Adipocyte (in vitro differentiated cells): ENCODE data around the gene CCDC181.

Source experiments
- DNase-seq: peaks from one replicate; pipeline ENCODE4 v3.0.0-alpha.2; 2015; ENCODE audit warnings: low read depth
- H3K27me3 ChIP-seq: replicated peaks from 2 replicates; pipeline ENCODE4 v1.7.0; 2013; ENCODE audit warnings: mild to moderate bottlenecking, low read length, moderate library complexity; ENCODE audit not compliant: control insufficient read depth, insufficient read depth
- H3K36me3 ChIP-seq: 2 replicates; pipeline ENCODE4 v1.7.0; 2013; ENCODE audit warnings: low read length, mild to moderate bottlenecking, moderate library complexity; ENCODE audit not compliant: control insufficient read depth, insufficient read depth, severe bottlenecking
- H3K4me1 ChIP-seq: 2 replicates; pipeline ENCODE4 v1.7.0; 2013; ENCODE audit warnings: mild to moderate bottlenecking, low read length, moderate library complexity; ENCODE audit not compliant: control insufficient read depth, insufficient read depth
- H3K4me3 ChIP-seq: 2 replicates; pipeline ENCODE4 v1.7.0; 2013; ENCODE audit warnings: mild to moderate bottlenecking, low read length, moderate library complexity
- H3K9ac ChIP-seq: 2 replicates; pipeline ENCODE4 v1.7.0; 2013; ENCODE audit warnings: mild to moderate bottlenecking, low read length, moderate library complexity
- H3K9me3 ChIP-seq: 2 replicates; pipeline ENCODE4 v1.7.0; 2013; ENCODE audit warnings: mild to moderate bottlenecking, low read length, moderate library complexity; ENCODE audit not compliant: control insufficient read depth

Gene CCDC181

GRCh38 chr1:169392406-169392805 lies 34.9 kb downstream of the CCDC181 start:
- H3K9ac ChIP-seq, result no peak overlapping the region
- no peak overlapping the region for H3K4me3 ChIP-seq
- no peaks in the 10 kb centered on the region for H3K4me1 ChIP-seq
- no peaks in the 10 kb centered on the region for H3K9me3 ChIP-seq
- peaks cover 60% of the 10 kb centered on the region for H3K36me3 ChIP-seq
- H3K27me3 ChIP-seq, result no peaks in the 10 kb centered on the region
- no peak for DNase-seq

- Histone ChIP-seq H3K36me3 (peaks cover 65% of the 10 kb centered on the region), H3K4me1 (no peaks in the 10 kb centered on the region)
- no peak for DNase-seq
Measured at GRCh38 chr1:169390303-169390702, 37.0 kb downstream of the CCDC181 start.

GRCh38 chr1:169387399-169387798 lies 39.9 kb downstream of the CCDC181 start:
- peaks cover 11% of the 10 kb centered on the region for H3K4me1 ChIP-seq
- H3K27me3 ChIP-seq, result no peaks in the 10 kb centered on the region
- no peak for DNase-seq
- H3K9me3 ChIP-seq, result no peaks in the 10 kb centered on the region
- H3K4me3 ChIP-seq, result no peak overlapping the region
- H3K9ac ChIP-seq, result no peak overlapping the region
- H3K36me3 ChIP-seq, result peaks cover 80% of the 10 kb centered on the region

More at GRCh38 chr1:169390303-169390702, 37.0 kb downstream of the CCDC181 start:
- Histone ChIP-seq H3K9me3 (no peaks in the 10 kb centered on the region), H3K27me3 (no peaks in the 10 kb centered on the region), H3K4me3 (no peak overlapping the region), H3K9ac (no peak overlapping the region)

- no peak for DNase-seq
- H3K4me1 ChIP-seq, result peaks cover 11% of the 10 kb centered on the region
- H3K4me3 ChIP-seq, result no peak overlapping the region
- H3K9ac ChIP-seq, result no peak overlapping the region
- H3K36me3 ChIP-seq, result peaks cover 95% of the 10 kb centered on the region
- H3K9me3 ChIP-seq, result no peaks in the 10 kb centered on the region
- no peaks in the 10 kb centered on the region for H3K27me3 ChIP-seq
Measured at GRCh38 chr1:169383449-169383848, 43.8 kb downstream of the CCDC181 start.

- Histone ChIP-seq H3K27me3 (no peaks in the 10 kb centered on the region), H3K4me1 (peaks cover 11% of the 10 kb centered on the region), H3K4me3 (no peak overlapping the region), H3K9ac (no peak overlapping the region), H3K9me3 (no peaks in the 10 kb centered on the region), H3K36me3 (peaks cover 98% of the 10 kb centered on the region)
- DNase-seq, result no peak
Measured at GRCh38 chr1:169381162-169381561, 46.1 kb downstream of the CCDC181 start.

GRCh38 chr1:169371404-169371803 lies 55.9 kb downstream of the CCDC181 start:
- H3K4me1 ChIP-seq, result peaks cover 17% of the 10 kb centered on the region
- H3K9me3 ChIP-seq, result no peaks in the 10 kb centered on the region
- peaks cover 47% of the 10 kb centered on the region for H3K36me3 ChIP-seq
- H3K4me3 ChIP-seq, result no peak overlapping the region
- H3K27me3 ChIP-seq, result no peaks in the 10 kb centered on the region
- no peak for DNase-seq
- no peak overlapping the region for H3K9ac ChIP-seq

- DNase-seq, result peak; percentile 57
- H3K36me3 ChIP-seq, result peaks cover 36% of the 10 kb centered on the region
- no peaks in the 10 kb centered on the region for H3K9me3 ChIP-seq
- peak overlapping the region; percentile 95 for H3K9ac ChIP-seq
- peak overlapping the region; percentile 97 for H3K4me3 ChIP-seq
- H3K27me3 ChIP-seq, result no peaks in the 10 kb centered on the region
- peaks cover 19% of the 10 kb centered on the region for H3K4me1 ChIP-seq
Measured at GRCh38 chr1:169368406-169368769, 58.9 kb downstream of the CCDC181 start.

- DNase-seq, result peak; percentile 99
- H3K4me3 ChIP-seq, result peak within 1 kb of the TSS; percentile 97
- H3K36me3 ChIP-seq, result peaks cover 30% of the 10 kb centered on the region
- H3K9ac ChIP-seq, result peak within 1 kb of the TSS; percentile 95
- H3K27me3 ChIP-seq, result no peaks in the 10 kb centered on the region
- H3K4me1 ChIP-seq, result peaks cover 22% of the 10 kb centered on the region
- H3K9me3 ChIP-seq, result no peaks in the 10 kb centered on the region
Measured at GRCh38 chr1:169367686-169368405, 59.4 kb downstream of the CCDC181 start, which contains the start of the genes BLZF1 and NME7. Gene BLZF1, plus strand, starts transcription at chr1:169368195. Its CDS starts 1,328 bp downstream, at chr1:169369523. Gene NME7, minus strand, starts transcription at chr1:169367797. Its CDS starts 87 bp downstream, at chr1:169367710.

- Histone ChIP-seq H3K36me3 (peaks cover 24% of the 10 kb centered on the region), H3K27me3 (no peaks in the 10 kb centered on the region), H3K4me1 (peaks cover 22% of the 10 kb centered on the region), H3K9me3 (no peaks in the 10 kb centered on the region), H3K4me3 (peak overlapping the region; percentile 97), H3K9ac (peak overlapping the region; percentile 95)
- no peak for DNase-seq
Measured at GRCh38 chr1:169367096-169367685, 60.1 kb downstream of the CCDC181 start.

GRCh38 chr1:169364948-169365347 lies 62.3 kb downstream of the CCDC181 start:
- H3K4me1 ChIP-seq, result peaks cover 30% of the 10 kb centered on the region
- no peak overlapping the region for H3K9ac ChIP-seq
- H3K27me3 ChIP-seq, result no peaks in the 10 kb centered on the region
- H3K4me3 ChIP-seq, result no peak overlapping the region
- DNase-seq, result no peak
- peaks cover 4% of the 10 kb centered on the region for H3K36me3 ChIP-seq
- H3K9me3 ChIP-seq, result no peaks in the 10 kb centered on the region

- no peaks in the 10 kb centered on the region for H3K36me3 ChIP-seq
- H3K9ac ChIP-seq, result no peak overlapping the region
- peaks cover 20% of the 10 kb centered on the region for H3K4me1 ChIP-seq
- DNase-seq, result peak; percentile 77
- no peak overlapping the region for H3K4me3 ChIP-seq
- no peaks in the 10 kb centered on the region for H3K27me3 ChIP-seq
- H3K9me3 ChIP-seq, result no peaks in the 10 kb centered on the region
Measured at GRCh38 chr1:169363046-169363730, 64.1 kb downstream of the CCDC181 start.
